ENCODE data around the gene KRTAP4-16.
"Not testable (repeated sequence)": the region's sequence is repeated elsewhere in the genome, so short reads cannot be mapped to it uniquely, and the experiment has no call there.

KRTAP4-16 gene

GRCh38 chr17:41116297-41116696 lies 14.3 kb upstream of the KRTAP4-16 start:
- TF ChIP-seq CTCF (conservative IDR thresholded peaks at IDR 0.05; ENCODE audit: low read depth, low read length) = no peak
- no peak overlapping the region for H3K4me3 ChIP-seq (ENCODE audit: low read depth, low read length)
- DNase-seq (ENCODE audit: low read depth) = no peak

- no peak for DNase-seq (ENCODE audit: low read depth)
- TF ChIP-seq CTCF (conservative IDR thresholded peaks at IDR 0.05; ENCODE audit: low read depth, low read length) = no peak
- H3K4me3 ChIP-seq (ENCODE audit: low read depth, low read length) = no peak overlapping the region
These were observed 9.3 kb upstream of the KRTAP4-16 start for GRCh38 chr17:41111151-41111885.

GRCh38 chr17:41108728-41109386 lies 6.8 kb upstream of the KRTAP4-16 start:
- not testable (repeated sequence) for DNase-seq (ENCODE audit: low read depth); H3K4me3 ChIP-seq (ENCODE audit: low read depth, low read length)

- DNase-seq (ENCODE audit: low read depth) = no peak
- H3K4me3 ChIP-seq (ENCODE audit: low read depth, low read length) = no peak overlapping the region
These were observed 6.0 kb upstream of the KRTAP4-16 start for GRCh38 chr17:41107941-41108450.

GRCh38 chr17:41105347-41105746 lies 3.3 kb upstream of the KRTAP4-16 start, which contains the start of gene KRTAP4-9:
KRTAP4-9 (plus strand) TSS chr17:41105389; CDS start chr17:41105389, 0 bp downstream.
- not testable (repeated sequence) for DNase-seq (ENCODE audit: low read depth); H3K4me3 ChIP-seq (ENCODE audit: low read depth, low read length)

More at GRCh38 chr17:41107941-41108450, 6.0 kb upstream of the KRTAP4-16 start:
- no peak for TF ChIP-seq CTCF (conservative IDR thresholded peaks at IDR 0.05; ENCODE audit: low read depth, low read length)

- not testable (repeated sequence) for DNase-seq (ENCODE audit: low read depth); H3K4me3 ChIP-seq (ENCODE audit: low read depth, low read length)
These were observed 2.5 kb upstream of the KRTAP4-16 start for GRCh38 chr17:41104386-41105038.

- no peak overlapping the region for H3K4me3 ChIP-seq (ENCODE audit: low read depth, low read length)
These were observed 1.9 kb upstream of the KRTAP4-16 start for GRCh38 chr17:41103896-41104295.

GRCh38 chr17:41099682-41100480 lies 2.1 kb downstream of the KRTAP4-16 start:
- not testable (repeated sequence) for DNase-seq (ENCODE audit: low read depth); H3K4me3 ChIP-seq (ENCODE audit: low read depth, low read length)

More at GRCh38 chr17:41103896-41104295, 1.9 kb upstream of the KRTAP4-16 start:
- DNase-seq (ENCODE audit: low read depth) = no peak
- no peak for TF ChIP-seq CTCF (conservative IDR thresholded peaks at IDR 0.05; ENCODE audit: low read depth, low read length)
